DMS114 treated with DMSO at 0.1 percent for 48 hours (cell line): ENCODE results near the gene CACNA1H.
"Not testable (repeated sequence)": the region's sequence is repeated elsewhere in the genome, so short reads cannot be mapped to it uniquely, and the experiment has no call there.

ENCODE experiments used
- DNase-seq: peaks from one replicate; lab custom pipeline; 2025; ENCODE audit not compliant: unreplicated experiment; lab: John Stamatoyannopoulos, UW

The CACNA1H gene

DNA sequence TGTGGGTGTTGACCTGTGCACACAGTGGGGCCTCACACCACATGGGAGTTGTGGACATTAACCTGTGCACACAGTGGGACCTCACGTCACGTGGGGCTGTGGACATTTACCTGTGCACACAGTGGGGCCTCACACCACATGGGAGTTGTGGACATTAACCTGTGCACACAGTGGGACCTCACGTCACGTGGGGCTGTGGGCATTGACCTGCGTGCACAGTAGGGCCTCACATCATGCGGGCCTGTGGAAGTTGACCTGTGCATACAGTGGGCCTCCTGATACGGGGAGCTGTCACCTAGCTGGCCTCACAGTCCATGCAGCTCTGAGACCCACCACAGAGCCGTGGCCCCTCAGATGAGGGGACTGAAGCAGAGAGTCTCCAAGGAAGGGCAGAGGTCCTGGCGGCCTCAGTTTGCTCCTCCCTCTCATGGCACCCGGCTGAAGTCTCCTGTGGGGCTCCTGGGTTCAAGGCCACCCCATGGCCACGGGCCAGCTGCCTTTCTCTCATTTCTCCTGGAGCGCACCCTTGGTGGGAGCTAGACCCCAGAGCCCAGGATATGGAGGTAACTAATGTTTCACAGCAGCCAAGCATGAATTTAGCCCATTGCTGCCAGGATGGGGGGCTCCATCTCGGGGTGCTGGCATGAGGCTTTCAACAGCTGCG, 21.0 kb downstream of the CACNA1H start:
- no peak for DNase-seq

DNA sequence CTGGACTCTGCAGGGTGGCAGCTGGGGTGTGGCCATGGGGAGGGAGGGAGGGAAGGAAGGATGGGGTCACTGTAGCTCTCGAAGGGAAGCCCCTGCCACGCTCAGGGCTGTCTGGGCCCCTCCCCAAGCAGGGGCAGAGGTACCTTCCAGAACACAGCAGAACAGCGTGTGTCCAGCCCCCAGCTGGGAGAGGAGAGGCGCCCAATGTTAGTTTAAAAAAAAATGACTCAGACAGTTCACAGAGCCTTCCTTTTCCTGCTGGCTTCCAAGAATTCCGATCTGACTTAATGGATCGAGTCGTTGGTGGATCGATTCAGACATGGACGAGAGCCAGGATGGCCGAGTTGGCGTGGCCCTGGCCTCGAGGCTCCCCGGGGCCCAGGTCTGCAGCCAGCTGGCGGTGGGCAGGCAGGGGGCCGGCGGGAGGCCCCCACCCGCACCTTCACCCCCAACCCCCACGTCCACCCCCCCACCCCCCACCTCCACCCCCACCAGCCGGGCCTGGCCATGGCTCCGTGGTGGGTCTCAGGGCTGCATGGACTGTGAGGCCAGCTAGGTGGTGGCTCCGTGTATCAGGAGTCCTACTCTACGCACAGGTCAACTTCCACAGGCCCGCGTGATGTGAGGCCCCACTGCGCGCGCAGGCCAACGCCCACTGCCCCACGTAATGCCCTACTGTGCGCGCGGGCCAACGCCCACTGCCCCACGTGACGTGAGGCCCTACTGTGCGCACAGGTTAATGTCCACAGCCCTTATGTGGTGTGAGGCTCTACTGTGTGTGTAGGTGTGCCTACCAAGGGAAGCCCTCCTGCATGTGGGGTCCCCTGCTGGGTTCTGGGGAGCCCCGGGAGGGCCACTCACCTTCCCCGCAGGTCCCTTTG, 21.8 kb downstream of the CACNA1H start:
- no peak for DNase-seq

DNA sequence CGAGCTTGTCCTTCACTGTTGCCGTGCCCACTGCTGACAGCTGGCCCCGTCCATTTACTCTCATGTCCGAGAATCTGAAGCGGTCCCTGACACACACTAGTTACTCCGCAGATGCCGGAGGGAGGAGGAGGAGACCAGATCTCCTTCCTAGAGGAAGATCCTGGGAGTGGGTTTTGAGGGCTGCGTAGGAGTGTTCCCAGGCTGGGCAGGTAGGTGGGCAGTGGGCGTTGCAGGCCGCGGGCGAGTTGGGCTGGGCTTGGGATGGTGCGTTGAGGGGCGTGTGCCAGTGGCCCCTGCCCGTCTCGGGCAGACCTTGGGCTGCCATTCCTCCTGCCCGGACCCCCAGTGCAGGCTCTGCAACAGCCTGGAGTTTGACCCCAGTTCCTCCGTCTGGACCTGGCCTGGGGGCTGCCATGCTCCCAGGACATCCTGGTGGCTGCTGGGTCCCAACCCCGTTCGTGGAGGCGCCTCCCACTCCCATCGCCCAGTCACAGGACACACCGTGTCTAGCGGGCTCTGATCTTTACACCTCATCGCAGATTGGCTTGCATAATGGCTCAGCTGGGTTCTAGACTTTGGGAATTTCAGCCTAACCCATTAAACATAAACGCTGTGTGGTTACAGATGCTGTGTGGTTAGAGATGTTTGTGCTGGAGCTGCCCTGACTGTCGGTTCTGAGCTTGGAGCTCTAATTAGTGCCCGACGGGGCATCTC, 22.8 kb downstream of the CACNA1H start:
- no peak for DNase-seq

DNA sequence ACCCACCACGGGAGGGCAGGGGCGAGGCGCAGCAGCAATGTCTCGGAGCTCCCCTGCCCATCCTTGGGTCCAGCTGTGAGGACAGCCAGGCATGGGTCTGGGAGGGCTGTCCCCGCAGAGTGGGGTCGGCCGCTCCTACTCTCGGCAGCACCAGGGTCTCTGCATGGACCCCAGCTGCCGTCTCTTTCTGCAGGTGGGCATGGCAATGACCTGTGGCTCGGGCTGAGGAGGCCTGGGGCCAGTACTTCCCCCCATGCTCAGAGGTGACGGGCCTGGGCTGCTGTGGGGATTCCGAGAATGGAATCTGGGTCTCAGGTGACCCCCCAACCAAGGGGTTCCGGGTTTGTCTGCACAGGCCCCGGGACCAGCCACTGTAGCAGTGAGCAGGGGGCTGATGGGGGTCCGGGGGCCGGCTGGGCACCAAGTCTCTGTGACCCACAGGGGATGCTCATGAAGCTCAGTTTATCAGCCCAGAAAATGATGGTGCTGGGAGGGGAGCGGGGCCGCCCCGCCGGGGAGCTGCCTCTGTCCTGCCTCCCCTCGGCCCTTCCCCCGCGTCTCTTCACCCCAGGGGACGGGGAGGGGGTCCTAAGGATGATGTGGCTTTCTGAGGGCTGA, 23.5 kb downstream of the CACNA1H start:
- no peak for DNase-seq

DNA sequence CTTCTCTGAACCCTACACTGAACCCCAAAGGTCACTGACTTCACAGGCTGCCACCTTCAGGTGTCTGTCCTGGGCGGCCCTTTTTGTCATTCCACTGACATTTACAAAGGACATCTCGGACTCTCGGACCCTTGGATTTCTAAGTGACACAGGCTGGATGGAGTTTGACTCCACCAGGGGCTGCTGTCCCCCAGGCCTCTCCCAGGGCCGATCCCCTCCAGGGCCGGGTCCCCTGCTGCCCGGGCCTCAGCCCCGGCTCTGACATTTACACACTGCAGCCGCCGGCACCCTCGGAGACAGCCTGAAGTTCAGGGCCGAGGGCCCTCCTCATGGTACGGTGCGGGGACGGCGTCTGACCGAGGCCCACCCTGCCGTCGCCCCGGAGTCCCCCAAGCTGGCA, 24.1 kb downstream of the CACNA1H start:
- no peak for DNase-seq

DNA sequence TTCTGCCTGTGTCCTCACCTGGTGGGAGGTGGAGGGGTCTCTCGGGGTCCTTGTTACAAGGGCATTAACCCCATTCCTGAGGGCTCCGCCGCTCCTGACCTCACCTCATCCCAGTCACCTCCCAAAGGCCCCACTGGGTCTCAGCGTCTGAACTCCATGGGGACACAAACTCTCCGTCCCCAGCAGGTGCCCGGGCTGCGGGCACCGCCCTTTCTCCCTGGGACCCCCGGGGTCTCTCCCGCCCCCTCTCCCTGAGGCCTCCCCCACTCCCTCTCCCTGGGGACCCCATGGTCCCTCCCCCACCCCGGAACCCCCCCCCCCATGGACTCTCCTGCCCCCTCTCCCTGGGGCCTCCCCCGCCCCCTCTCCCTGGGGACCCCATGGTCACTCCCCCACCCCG, 24.8 kb downstream of the CACNA1H start:
- DNase-seq, result no peak

DNA sequence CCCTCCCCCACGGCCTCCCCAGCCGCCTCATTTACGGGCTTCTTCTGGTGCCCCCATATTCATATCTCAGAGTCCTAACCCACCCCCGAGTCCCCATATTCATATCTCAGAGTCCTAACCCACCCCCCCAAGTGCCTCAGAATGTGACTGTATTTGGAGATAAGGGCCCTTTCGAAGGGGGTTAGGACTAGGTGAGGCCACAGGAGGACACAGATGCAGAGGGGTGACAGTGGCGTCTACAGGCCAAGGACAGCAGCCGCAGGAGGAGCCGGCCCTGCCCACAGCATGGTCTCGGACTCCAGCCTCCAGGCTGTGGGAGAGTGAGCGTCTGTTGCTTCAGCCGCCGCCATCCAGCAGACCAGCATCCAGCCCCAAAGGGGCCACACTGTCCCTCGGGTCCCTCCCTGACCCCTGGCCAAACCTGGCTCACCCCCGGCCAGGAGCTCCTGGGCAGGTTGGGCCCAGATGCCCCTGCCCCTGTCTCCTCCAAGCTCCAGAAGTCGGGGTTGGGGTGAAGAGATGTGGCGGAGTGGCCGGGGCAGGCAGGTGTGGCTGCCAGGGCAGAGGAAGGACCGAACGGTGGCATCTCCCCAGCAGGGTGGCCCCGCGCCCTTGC, 25.5 kb downstream of the CACNA1H start:
- no peak for DNase-seq

DNA sequence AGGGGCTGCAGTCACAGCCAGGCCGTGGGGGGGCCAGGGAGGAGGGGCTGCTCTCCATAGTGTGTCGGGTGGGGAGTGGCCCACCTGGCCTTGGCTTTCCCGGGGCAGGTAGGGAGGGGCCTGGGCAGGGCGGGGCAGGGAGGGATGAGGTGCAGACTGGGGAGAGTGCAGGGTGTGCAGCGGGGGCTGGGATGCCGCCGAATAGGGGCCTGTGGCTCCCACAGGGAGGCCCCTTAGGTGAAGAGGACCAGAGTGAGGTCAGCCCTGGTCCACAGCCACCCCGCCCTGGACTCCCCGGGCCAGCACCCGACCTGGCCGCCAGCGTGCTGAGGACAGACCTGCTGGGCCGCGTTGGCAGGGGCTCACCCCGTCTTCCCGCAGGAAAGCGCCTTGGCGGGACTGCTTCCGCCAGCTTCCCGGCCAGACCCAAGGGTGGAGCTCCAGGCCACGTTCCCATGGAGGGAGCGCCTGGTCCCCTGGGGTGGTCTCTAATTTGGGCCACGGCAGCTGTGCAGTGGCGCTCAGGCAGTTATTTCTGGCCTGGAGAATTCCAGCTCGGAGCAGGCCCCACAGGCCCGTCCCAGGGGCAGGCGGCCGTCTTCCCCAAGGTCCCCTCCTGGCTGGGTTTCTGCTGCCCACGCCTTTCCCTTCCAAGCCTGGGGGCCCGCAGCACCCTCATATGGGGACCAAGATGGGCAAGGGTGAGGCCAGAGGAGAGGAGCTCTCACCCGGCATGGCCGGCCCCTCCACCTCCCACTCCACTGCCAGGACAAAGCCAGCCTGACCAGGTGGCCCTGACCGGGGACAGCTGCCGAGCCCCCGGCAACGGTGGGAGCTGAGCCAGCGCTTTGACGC, 27.9 kb downstream of the CACNA1H start:
- no peak for DNase-seq

DNA sequence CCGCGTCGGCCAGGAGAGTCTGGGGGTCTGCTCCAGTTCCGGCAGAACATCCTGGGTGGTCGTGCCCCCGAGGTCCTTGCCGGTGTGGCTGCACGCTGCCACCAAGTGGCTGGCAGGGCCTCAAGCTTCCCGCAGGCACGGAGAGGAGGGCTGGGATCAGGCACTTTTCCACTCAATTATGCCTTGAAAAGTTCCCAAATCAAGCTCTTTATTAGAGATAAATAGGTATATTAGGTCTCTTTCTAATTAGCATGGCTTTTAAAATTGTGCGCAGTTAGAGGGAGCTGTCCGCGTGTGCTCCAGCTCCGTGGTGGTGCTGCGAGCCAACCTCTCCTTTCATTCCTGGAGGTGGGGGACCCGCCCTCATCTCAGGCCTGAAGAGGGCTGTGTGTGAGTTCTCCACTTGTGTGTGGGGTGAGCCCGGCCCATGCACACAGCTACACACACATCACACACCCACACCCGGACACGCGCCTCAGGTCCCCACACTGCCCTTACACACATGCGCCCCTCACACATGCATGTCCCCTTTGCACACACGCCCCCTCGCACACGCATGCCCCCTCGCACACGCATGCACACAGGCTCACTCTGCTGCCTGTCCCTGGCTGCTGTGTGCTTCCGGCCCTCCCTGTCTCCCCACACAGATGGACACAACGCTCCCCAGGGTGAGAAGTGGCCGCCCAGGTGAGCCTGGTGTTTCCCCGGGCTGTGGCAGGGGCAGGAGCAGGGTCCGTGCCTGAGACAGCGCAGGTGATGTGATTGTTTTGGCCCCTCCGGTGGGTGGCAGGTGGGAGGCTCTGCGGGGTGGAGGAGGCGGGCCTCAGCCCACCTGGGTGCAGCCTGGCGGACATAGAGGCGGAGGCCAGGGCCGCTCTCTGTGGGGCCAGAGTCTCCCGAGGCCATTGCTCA, 28.8 kb downstream of the CACNA1H start:
- DNase-seq, result no peak

DNA sequence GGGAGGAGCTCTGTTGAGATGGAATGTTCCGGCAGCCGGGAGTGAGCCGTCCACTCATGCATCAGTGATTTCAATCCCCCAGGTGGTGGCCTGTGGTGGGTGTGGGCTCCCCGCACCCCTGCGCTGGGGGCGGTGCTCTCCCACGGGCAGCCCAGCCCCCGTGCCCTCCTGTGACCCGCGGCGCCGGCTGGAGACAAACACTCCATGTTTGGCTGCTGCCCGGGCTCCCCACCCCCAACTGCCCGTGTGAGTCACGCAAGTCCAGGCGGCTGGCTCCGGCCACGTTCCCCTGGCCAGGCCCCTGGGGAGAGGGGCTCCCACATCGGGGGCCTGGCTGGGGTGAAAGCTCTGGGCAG, 29.4 kb downstream of the CACNA1H start:
- no peak for DNase-seq

DNA sequence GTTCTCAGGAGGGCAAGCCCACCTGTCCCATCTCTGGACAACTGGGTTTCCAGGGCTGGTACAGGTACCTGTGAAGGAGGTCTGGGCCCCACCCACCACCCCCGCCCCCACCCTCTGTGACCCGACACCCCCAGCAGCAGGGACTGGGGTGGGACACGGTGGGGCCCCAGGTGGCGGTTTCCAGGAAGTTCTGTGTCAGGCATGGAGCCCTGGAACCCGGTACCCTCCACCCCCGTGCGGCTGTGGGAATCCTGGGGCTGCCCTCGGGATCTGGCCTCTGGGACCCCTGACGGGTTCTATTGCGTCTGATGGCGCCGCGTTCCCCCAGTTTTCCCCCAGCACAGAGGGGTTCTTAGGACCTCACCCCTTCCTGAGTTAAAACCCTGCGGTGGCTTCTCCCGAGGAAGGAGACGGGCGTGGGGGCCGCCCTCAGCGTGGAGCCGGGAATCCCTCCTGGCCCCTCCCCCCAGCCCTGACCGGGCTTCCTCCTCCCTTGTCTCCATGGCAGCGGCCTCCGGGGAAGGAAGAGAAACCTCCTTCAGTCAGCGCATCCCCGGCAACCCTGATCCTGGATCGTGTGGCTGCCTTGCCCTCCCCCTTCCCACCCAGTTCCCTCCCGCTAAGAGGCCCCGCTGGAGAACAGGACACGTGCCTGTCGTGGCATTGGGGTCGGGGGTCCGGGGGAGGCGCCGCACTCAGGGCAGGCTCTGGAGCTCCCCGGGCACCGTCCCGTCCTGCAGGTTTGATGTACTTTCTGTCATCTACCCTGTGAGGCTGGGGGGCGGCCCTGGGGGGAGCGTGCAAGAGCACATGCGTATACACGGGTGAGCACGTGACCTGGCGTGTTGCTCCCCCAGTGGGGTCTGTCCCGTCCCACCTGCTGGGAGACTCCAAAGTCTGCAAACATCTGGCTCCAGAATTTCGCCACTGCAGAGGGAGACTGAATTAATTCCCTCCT, 30.3 kb downstream of the CACNA1H start:
- no peak for DNase-seq

DNA sequence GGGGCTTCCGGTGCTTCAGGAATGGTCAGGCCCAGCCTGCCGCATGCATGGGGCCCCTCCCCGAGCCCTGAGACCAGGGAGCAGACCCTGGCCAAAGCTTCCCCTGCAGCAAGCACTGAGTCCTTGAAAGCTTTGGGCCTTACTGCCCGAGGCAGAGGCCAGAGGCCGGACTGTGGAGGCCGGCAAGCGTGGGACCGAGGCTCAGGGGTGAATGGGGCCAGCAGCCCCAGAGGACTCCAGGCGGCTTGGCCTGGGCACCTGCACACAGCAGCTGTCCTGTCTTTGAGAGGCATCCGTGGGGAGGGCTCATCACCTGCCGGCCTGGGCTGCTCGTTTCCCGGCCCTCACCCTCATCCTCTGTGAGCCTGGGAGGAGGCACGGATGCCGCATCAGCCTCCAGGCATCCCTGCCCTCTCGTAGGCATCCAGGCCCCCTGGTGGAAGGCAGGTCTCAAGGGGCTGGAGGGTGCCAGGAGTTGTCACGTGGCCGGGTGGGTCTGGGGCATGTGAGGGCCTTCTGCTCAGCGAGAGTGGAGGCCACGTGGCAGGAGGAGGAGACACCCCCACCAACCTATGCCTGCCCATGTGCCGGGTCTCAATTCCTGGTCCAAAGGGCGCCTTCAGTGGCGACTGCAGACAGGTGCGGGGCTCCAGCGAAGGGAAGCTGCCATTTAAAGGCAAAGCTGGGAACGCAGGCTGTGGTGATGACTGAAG, 31.4 kb downstream of the CACNA1H start:
- DNase-seq, result no peak

DNA sequence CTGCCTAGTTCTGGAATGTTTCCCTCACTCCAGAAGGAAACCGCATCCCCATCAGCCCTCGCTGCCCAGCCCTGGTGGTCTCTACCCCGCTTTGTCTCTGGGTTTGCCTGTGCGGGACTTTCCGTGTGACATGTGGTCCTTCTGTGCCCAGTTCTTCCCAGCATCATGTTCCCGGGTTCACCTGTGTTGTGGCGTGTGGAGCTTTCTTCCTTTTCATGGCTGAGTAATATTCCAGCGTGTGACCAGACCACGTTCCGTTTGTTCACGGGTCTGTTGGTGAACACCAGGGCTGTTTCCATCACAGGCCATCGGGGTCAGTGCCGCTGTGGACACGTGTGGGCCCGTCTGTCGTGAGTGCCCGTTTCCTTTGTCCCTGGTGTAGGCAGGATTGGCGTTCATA, 32.1 kb downstream of the CACNA1H start:
- DNase-seq, result no peak

DNA sequence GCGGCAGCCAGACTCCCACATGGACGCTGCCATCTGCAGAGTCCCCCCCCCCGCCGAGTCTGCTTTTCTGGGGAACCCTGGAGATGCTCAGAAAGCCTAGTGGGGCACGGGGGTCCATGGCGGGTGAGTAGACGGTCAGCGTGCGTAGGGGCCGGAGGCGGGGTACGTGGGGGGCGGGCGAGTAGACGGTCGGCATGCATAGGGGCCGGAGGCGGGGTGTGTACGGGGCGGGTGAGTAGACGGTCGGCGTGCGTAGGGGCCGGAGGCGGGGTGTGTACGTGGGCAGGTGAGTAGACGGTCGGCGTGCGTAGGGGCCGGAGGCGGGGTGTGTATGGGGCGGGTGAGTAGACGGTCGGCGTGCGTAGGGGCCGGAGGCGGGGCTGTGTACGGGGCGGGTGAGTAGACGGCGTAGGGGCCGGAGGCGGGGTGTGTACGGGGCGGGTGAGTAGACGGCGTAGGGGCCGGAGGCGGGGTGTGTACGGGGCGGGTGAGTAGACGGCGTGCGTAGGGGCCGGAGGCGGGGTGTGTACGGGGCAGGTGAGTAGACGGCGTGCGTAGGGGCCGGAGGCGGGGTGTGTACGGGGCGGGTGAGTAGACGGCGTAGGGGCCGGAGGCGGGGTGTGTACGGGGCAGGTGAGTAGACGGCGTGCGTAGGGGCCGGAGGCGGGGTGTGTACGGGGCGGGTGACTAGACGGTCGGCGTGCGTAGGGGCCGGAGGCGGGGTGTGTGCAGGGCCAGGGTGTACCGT, 32.7 kb downstream of the CACNA1H start:
- not testable (repeated sequence) for DNase-seq

DNA sequence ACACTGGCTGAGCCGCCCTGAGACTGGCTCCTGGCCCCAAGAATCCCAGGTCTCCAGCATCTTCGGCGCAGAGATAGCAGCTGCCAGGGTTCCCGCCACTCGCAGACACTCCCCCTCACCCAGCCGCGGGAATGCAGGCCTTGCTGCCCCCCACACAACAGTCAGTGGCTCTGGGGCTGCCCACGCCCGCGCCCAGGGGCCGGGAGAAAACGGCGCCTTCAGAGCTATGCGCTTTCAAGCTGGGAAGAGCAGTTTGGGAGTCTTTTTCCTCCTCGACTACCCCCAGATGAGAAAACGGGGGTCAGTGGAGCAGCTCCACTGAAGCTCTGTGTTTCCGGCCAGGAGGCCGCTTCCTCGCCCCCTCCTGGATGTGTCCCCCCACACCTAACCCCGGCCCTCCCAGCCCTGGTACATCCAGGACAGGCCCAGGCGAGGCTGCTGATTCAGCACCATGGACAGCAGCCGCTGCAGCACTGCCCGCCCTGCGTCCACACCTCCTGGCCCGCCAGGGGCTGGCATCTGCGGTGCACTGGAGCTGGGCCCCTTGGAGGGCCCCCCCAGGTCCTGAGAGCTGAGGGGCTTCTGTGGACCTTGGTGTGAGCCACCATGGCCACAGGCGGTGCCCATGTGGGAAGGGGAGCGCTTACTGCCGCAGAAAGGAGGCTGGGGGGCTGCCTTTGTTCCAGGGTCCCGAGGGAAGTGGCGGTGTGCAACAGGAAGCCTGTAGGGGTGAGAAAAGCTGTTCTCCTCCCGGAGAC, 35.7 kb downstream of the CACNA1H start:
- no peak for DNase-seq

DNA sequence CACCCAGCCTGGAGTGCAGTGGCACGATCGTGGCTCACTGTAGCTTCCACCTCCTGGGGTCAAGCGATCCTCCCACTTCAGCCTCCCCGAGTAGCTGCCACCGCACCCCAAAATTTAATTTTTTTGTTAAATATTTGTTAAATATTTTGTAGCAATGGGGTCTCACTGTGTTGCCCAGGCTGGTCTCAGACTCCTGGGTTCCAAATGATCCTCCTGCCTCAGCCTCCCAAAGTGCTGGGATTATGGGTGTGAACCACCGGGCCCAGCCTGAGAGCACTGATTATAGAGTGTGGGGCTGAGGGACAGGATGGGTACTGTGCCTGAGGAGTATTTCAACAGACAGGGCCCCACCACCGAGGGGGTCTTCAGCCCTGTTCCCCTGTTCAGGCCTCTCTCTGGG, 36.5 kb downstream of the CACNA1H start:
- DNase-seq, result no peak
